Stimulated activated CD4-positive, alpha-beta T cell treated with anti-CD3 and anti-CD28 coated beads, Interleukin-1b, Interleukin-23, amount 100 ng/mL, for 24 hours (primary cell): ENCODE data around the gene ARMC2.
"Not testable (repeated sequence)": the region's sequence is repeated elsewhere in the genome, so short reads cannot be mapped to it uniquely, and the experiment has no call there.

Experiments
- DNase-seq, 4 experiments: peaks; one replicate each; pipeline ENCODE4 v3.0.0-alpha.2; 2020; ENCODE audit warnings: low read depth in 4 of 4, low spot score in 1 of 4

Gene ARMC2

DNA sequence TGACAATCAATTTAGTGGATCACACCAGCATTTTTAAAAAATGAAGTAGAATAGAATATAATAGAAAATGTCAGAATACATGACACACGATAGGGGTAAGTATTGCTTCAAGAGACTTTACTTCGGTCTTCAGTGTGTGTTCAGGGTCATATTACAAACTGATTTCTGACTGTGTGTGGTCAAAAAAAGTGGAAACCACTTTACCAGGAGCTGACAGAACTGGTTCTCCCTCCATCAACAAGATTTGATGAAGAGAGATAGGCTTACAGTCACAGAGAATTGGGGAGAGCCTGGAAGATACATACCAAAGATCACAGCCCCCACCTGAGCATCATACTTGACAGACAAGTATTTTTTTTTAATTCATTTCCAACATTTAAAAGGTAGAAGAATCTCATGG, 21.7 kb downstream of the ARMC2 start:
- no peak for DNase-seq

- no peak for DNase-seq
Observed at GRCh38 chr6:108870357-108870756, 22.1 kb downstream of the ARMC2 start.

DNA sequence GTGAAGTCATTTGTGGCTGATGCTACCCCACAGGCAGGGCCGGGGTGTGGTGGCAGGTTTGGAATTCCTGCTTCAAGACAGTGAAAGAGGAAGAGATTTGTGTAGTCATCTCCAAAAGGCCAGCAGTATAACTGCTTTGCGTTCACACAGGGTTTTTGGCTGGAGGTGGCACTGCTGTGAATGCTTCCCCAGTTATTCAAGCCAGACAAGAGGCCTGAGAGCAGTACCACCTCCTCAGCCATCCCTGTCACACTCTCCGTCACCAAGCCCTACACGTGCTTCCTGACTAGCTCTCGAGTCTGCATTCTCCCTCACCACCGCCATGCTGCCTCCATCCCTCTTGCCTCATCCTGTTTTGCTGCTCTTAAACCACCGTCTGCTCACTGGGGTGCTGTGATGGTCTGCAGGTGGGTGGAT, 23.9 kb downstream of the ARMC2 start:
- DNase-seq = no peak

GRCh38 chr6:108872575-108872974, 24.4 kb downstream of the ARMC2 start:
- no peak for DNase-seq

GRCh38 chr6:108873251-108873650, 25.0 kb downstream of the ARMC2 start:
- no peak for DNase-seq

GRCh38 chr6:108873971-108874370, 25.7 kb downstream of the ARMC2 start:
- no peak for DNase-seq

- peak; percentile 16 to 46 (median 38) for DNase-seq
Observed at GRCh38 chr6:108874470-108875160, 26.4 kb downstream of the ARMC2 start.

GRCh38 chr6:108875161-108875555, 26.9 kb downstream of the ARMC2 start:
- DNase-seq = no peak

GRCh38 chr6:108877046-108877751, 29.0 kb downstream of the ARMC2 start:
- no peak for DNase-seq

- DNase-seq = no peak
Observed at GRCh38 chr6:108878942-108879341, 30.7 kb downstream of the ARMC2 start.

GRCh38 chr6:108883172-108883571, 35.0 kb downstream of the ARMC2 start:
- no peak for DNase-seq

DNA sequence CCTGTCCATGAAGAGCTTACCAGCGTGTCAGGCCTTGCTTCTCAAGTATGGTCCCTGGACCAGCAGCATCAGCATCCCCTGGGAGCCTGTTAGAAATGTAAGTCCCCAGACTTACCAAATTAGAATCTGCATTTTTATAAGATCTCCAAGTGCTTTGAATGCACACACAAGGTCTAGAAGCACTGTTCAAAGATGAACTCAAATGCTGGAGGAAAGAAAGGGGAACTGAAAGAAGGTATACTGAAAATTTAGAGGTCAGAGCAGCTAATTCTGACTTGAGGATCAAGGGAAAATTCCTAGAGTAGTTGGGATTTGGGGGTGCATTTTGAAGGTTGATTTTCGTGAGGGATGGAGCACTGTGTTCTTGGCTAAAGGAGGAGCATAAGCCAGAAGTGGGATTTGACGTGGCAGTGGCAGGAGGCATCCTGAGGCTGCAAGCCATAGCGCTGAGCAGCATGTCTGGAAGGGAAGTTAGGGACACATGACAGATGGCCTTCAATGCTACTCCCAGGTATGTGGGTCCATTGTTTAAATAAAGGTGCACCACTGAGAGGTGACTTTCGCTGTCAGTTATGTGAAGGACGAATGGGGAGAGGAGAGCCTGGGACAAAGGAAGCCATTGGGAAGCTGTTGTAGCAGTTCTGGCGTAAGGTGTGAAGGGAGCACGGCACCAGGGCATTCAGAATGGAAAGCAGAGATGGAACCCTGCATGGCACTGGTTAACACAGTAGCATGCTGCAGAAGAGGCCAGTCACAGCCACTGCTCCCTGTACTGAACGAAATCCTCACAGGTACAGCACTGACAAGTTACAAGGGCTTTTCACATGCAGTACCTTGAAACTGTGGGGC, 36.2 kb downstream of the ARMC2 start:
- DNase-seq = no peak

GRCh38 chr6:108888052-108888451, 39.8 kb downstream of the ARMC2 start:
- no peak for DNase-seq

DNA sequence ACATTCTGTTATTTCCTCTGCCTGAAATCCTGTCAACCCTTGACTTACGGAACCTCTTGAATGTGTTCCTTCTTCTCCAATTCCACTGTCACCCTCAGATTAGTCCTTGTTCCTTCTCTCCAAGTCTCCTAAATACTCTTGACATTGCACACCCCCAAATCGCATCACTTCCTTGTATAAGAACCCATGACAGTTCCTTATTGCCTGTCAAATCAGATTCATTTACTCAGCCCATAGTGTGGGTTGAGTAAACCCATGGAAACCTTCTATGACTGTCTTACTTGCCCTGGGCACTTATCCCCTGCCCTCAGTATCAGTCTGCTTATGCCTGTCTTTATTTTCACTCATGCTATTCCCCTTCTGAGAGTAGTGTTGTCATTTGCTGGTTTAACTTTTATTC, 40.5 kb downstream of the ARMC2 start:
- no peak for DNase-seq

DNA sequence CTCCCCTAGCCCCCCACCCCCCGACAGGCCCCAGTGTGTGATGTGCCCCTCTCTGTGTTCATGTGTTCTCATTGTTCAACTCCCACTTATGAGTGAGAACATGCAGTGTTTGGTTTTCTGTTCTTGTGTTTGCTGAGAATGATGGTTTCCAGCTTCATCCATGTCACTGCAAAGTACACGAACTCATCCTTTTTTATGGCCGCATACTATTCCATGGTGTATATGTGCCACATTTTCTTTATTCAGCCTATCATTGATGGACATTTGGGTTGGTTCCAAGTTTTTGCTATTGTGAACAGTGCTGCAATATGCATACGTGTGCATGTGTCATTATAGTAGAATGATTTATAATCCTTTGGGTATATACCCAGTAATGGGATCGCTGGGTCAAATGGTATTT, 42.7 kb downstream of the ARMC2 start:
- DNase-seq = not testable (repeated sequence)

GRCh38 chr6:108895571-108895970, 47.3 kb downstream of the ARMC2 start:
- DNase-seq = no peak

GRCh38 chr6:108896111-108896661, 48.0 kb downstream of the ARMC2 start:
- DNase-seq = no peak

- DNase-seq = no peak
Observed at GRCh38 chr6:108897371-108897770, 49.1 kb downstream of the ARMC2 start.

DNA sequence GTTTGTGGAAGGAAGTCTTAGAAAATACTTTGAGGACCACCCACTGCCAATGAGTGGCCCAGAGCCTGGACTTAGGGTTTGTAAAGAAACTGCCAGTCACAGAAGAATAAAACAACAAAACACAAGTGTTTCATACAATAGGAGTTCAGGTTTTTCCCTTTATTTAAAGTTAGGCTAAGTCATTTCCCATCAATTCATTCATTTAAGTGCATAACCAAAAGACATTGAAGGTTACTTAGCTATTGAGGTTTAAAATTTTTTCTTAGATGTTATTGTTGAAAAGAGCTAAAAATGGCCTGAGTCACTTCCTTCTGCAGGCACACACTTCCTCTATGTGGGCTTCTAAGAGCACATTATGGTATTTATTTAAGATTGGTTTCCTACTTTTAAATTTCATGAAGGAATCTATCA, 54.2 kb downstream of the ARMC2 start:
- DNase-seq = no peak

- DNase-seq = no peak
Observed at GRCh38 chr6:108903796-108904195, 55.6 kb downstream of the ARMC2 start.

DNA sequence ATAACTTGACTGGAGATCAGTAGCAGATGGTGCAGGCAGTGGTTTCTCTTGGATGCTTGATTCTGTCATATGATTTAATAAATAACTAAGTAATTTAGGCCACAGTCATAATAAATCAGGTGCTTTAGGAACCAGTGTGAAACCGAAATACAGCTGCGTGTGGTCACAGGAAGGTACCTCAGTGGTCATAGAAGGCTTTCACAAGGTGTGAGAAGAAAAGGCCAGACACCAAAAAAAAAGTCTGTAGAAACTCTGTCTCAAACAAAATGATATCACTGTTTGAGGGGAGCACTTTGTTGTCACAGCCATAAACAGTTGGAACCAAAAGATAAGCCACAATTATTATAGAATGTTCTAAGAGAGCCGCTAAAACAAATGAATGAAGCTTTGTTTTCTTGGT, 56.5 kb downstream of the ARMC2 start:
- no peak for DNase-seq
